GM04504 (cell line): ENCODE results near the gene ZBED6.
"Not testable (repeated sequence)": the region's sequence is repeated elsewhere in the genome, so short reads cannot be mapped to it uniquely, and the experiment has no call there.

Source experiments
- DNase-seq: peaks from one replicate; pipeline ENCODE4 v3.0.0-alpha.2; 2012; ENCODE audit warnings: low read depth

Gene ZBED6

GRCh38 chr1:203778789-203779188 lies 16.6 kb upstream of the ZBED6 start:
- DNase-seq = no peak

- DNase-seq = no peak
These were observed 13.5 kb upstream of the ZBED6 start for GRCh38 chr1:203781962-203782361.

DNA sequence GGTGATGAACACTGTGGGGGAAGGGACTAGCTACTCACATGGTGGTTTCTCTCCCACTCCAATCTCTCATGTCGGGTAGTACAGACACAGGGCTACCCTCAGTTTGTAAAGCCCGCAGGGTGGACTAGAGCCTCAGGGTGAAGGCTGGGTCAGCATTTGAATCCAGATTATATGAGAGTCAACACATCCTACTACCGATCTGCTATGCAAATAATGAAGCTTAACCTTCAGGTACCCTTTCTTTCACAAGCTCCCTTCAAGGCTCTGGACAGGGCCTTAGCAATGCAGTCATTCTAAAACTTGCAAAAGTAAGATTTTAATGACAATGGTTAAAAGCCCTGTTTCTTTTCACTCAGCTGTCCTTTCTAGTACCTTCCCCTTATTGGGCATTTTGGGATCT lies 5.5 kb upstream of the ZBED6 start:
- DNase-seq = no peak

DNA sequence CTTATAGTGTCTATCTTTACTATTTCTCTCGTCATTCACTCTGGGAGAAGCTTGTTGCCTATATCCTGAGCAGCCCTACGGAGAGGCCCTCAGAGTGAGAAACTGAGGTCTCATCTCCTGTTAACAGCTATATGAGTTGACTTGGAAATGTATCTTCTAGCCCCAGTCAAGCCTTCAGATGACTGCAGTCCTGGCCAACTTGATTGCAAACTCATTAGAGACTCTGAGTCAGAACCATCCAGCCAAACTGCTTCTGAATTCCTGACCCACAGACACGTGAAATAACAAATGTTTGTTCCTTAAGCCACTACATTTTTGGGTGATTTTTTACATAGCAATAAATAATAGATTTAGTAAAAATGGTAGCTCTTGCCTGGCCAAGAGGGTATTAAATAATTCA lies 3.9 kb upstream of the ZBED6 start:
- DNase-seq = no peak

DNA sequence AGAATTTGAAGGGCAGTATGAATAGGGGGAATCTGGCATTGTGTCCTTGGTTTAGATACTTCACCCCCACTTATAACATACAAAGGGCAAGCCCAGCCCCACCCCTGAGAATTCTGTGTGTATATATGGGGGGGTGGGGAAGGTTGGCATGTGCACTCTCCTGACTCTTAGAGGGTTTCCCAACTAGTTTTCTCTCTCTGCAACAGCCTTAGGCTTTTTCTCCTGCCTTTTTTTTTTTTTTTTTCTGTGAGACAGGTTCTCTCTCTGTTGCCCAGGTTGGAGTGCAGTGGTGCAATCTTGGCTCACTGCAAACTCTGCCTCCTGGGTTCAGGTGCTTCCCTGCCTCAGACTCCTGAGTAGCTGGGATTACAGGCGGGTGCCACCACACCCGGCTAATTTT lies 2.9 kb upstream of the ZBED6 start:
- no peak for DNase-seq

DNA sequence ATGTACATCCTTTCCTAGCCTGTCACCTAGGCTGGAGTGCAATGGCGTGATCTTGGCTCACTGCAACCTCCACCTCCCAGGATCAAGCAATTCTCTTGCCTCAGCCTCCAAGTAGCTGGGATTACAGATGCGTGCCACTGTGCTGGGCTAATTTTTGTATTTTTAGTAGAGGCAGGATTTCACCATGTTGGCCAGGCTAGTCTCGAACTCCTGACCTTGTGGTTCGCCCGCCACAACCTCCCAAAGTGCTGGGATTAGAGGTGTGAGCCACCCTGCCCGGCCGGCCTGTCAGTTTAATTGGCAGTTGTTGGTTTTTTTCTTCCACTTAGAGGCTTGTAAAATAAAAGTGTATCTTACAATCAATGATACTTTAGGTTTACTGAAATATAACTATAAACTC lies 1.9 kb upstream of the ZBED6 start:
- DNase-seq = not testable (repeated sequence)

DNA sequence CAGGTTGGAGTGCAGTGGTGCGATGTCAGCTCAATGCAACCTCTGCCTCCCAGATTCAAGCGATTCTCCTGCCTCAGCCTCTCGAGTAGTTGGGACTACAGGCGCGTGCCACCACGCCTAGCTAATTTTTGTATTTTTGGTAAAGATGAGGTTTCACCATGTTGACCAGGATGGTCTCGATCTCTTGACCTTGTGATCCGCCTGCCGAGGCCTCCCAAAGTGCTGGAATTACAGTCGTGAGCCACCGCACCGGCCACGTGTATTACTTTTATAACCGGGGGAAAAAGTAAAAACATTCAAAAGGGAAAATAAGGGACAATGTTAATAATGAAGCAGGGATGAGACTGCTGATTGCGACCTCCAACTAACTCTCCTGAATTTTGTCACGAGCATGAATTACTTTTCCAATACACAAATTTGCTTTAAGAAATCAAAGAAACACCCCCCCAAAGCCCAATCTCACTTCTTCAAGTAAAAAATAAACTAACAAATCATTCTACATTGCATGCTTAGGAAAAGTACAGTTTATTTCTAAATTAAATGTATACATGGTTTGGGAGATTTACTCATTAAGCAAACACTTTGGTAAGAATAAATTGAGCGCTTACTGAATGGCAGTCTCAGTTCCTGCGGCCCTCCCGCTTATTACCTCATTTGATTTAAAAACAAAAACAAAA lies 521 bp upstream of the ZBED6 start:
- DNase-seq = no peak

DNA sequence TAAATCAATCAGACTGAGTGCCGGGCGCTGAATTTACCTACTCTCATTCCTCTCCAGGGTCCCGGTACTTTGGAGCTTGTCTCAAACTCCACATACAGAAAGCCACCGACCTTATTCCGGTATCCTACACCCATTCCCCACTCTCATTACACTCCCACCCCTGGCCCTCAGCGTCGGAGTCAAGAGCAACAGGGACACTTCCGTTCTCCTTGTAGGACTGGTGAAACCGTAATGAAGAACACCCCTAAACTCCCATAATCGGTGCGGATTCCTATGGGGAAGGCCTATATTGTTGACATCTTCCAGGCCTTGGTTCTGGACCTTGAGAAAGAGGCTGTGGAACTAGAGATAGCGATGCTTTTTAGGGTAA lies 798 bp downstream of the ZBED6 start:
- DNase-seq = peak; percentile 16

DNA sequence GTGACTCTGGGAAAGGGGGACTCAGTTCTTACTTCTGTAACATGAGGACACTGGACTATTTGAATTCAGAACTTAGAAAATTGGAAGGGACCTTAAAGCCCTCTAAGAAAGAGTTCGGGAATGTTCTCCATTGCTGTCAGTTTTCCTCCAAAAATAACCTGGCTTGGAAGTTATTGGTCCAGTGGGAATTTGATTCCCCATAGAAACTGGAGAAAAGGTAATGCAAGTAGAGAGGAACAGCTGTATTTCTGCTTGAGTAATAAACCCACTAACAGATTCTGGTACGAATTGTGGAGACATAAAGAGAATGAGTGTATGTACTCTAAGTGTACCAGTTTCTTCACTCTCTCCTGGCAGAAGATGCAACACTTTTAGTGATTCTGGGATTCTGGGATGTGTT lies 1.8 kb downstream of the ZBED6 start:
- no peak for DNase-seq

- DNase-seq = peak; percentile 23
These were observed 2.7 kb downstream of the ZBED6 start for GRCh38 chr1:203797948-203798655.

DNA sequence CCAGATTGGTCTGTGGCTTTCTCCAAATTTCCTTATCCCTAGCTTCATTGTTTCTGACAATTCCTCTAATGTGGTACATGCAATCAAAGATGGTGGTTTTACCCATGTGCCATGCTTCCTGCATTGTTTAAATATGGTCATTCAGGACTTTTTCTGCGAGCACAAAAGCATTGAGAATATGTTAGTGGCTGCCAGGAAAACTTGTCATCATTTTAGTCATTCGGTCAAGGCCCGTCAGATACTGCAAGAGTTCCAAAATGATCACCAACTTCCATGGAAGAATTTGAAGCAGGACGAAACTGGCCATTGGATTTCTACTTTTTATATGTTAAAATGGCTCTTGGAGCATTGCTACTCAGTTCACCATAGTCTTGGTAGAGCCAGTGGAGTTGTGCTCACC lies 3.7 kb downstream of the ZBED6 start:
- DNase-seq = no peak

DNA sequence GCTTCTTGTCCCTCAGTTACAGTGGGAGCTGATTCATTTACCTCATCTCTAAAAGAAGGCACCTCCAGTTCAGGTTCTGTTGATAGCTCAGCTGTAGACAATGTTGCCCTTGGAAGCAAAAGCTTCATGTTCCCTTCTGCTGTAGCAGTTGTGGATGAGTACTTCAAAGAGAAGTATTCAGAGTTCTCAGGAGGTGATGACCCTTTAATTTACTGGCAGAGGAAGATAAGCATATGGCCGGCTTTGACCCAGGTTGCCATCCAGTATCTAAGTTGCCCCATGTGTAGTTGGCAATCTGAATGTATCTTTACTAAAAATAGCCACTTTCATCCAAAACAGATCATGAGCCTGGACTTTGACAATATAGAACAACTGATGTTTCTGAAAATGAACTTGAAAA lies 4.5 kb downstream of the ZBED6 start:
- DNase-seq = no peak

GRCh38 chr1:203805689-203806088 lies 10.3 kb downstream of the ZBED6 start:
- no peak for DNase-seq

DNA sequence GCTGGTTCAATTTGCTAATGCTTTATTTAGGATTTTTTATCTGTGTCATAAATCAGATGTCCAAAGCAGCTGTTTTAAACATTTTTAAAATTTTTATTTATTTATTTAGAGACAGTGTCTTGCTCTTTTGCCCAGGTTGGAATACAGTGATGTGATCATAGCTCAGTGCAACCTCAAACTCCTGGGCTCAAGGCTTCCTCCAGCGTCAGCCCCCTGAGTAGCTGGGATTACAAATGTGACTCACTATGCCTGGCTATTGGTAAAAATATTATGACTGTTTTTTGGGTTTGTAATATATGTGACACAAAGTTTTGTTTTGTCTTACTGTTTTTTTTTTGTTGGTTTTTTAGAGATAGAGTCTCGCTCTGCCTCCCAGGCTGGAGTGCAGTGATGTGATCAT lies 11.8 kb downstream of the ZBED6 start:
- DNase-seq = peak; percentile 83

- no peak for DNase-seq
These were observed 18.3 kb downstream of the ZBED6 start for GRCh38 chr1:203813581-203814341.

GRCh38 chr1:203818399-203818798 lies 23.0 kb downstream of the ZBED6 start:
- no peak for DNase-seq

DNA sequence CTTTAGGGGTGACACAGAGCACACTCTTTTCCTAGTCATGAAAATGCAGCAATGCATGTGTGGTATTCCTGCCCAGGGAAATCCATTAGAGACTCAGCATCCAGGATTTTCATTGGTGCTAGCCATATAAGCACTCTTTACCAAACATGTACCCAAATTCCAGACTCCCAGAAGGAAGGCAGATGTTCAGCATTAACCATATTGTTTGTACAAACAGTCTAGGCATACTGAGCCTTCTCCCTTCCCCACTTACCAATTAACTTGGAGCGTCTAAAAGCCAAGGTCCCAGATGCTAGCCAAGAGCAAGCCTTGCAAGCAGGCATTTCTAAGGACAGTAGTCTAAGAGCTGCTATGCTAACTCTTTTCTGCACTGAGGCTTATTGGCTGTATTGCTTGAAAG lies 27.9 kb downstream of the ZBED6 start:
- no peak for DNase-seq

DNA sequence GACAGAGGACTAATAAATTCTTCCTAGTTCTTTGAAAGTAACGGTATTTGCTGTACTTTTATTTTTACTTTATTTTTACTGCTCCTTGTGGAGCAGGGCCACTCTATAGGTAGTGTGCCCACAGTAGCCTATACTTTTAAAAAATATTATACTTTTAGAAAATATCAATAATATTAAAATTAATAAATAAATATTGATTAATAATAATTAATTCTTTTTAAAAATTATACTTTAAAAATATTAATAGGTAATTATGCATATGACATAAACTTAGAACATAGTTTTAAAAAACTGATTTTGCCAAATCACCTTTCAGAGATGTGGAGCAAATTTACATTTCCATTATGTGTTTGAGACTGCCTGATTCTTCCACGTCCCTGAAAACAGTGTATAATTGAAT lies 30.8 kb downstream of the ZBED6 start:
- DNase-seq = no peak

DNA sequence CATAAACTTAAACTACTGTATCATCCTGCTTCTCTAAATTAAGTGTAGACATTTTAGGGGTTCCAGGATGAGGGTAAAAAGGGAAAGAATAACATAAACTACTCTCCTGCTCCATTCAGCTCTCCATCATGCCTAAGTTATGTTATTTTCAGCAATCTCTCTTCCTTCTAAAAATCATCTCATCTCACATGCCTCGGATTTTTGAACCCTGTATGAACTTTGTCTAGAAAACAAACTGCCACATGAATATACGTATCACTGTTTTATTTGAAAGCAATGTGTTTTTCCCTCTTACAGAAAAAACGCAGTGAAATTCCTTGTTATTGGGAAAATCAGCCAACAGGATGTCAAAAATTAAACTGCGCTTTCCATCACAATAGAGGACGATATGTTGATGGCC lies 32.6 kb downstream of the ZBED6 start:
- no peak for DNase-seq

- DNase-seq = no peak
These were observed 33.1 kb downstream of the ZBED6 start for GRCh38 chr1:203828503-203828902.

DNA sequence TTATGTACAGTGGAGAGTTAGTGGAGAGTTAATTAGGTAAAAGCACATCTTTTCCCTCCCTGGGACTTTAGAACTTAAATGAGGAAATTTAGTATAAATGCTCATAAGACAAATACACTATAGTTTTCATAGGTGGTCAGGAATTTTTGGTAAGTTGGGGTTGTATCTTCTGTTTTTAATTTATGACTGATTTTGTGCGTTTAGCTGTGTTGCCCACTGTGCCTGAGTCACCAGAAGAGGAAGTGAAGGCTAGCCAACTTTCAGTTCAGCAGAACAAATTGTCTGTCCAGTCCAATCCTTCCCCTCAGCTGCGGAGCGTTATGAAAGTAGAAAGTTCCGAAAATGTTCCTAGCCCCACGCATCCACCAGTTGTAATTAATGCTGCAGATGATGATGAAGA lies 33.8 kb downstream of the ZBED6 start:
- DNase-seq = not testable (repeated sequence)

GRCh38 chr1:203835476-203835875 lies 40.1 kb downstream of the ZBED6 start:
- DNase-seq = no peak

DNA sequence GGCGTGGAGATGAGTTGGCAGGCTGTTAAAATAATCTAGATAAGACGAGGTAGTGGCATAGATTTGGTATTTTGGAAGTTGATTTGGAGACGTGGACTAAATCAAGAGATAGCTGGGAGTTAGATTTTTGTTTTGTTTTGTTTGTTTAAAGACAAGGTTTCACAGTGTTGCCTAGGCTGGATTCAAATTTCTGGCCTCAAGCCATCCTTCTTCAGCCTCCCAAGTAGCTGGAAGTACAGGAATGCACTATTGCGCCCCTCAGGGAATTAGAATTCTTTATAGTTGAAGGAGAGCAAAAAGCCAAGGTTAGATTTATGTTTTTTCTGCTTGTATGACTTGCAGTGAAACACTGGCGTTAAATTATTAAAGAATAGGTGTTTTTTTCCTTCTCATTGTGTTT lies 43.7 kb downstream of the ZBED6 start:
- peak; percentile 24 for DNase-seq
